Smooth muscle cell (in vitro differentiated cells): ENCODE measurements around the gene ZBED4. TPM values are rescaled to one million over a fixed set of nuclear protein-coding genes. Genes with fewer than 3 reads are reported as not detected.

Experiments
- DNase-seq: peaks from one replicate; lab custom pipeline; 2025; ENCODE audit not compliant: unreplicated experiment; lab: John Stamatoyannopoulos, UW
- H2AFZ ChIP-seq: fragments of 200-600 bp; sonication (generic); 2 replicates; pipeline ENCODE4 v1.6.0; 2016; ENCODE audit warnings: antibody characterized with exemption, low read depth, mild to moderate bottlenecking
- H3F3A ChIP-seq: fragments of 200-600 bp; sonication (generic); 2 replicates; pipeline ENCODE4 v1.6.0; 2017; ENCODE audit warnings: antibody characterized with exemption, low read depth
- H3K27ac ChIP-seq: fragments of 200-600 bp; sonication (generic); 2 replicates; pipeline ENCODE4 v1.5.1; 2016; ENCODE audit warnings: low read depth, mild to moderate bottlenecking
- H3K27me3 ChIP-seq: fragments of 200-600 bp; sonication (generic); 2 replicates; pipeline ENCODE4 v1.6.1; 2016; ENCODE audit warnings: low read depth, mild to moderate bottlenecking
- H3K36me3 ChIP-seq: fragments of 200-600 bp; sonication (generic); 2 replicates; pipeline ENCODE4 v1.5.1; 2016; ENCODE audit warnings: low read depth
- H3K4me1 ChIP-seq: fragments of 200-600 bp; sonication (generic); 2 replicates; pipeline ENCODE4 v1.5.1; 2016; ENCODE audit warnings: low read depth
- H3K4me2 ChIP-seq: fragments of 200-600 bp; sonication (generic); 2 replicates; pipeline ENCODE4 v1.6.0; 2016; ENCODE audit warnings: mild to moderate bottlenecking
- H3K4me3 ChIP-seq: fragments of 200-600 bp; sonication (generic); 2 replicates; pipeline ENCODE4 v1.5.1; 2016; ENCODE audit warnings: mild to moderate bottlenecking
- H3K79me2 ChIP-seq: fragments of 200-600 bp; sonication (generic); 2 replicates; pipeline ENCODE4 v1.6.0; 2016; ENCODE audit warnings: low read depth, mild to moderate bottlenecking
- H3K9ac ChIP-seq: fragments of 200-600 bp; sonication (generic); 2 replicates; pipeline ENCODE4 v1.6.0; 2016; ENCODE audit warnings: low read depth
- H3K9me3 ChIP-seq: fragments of 200-600 bp; sonication (generic); replicated peaks from 2 replicates; pipeline ENCODE4 v1.5.1; 2016; ENCODE audit warnings: low read depth
- H4K20me1 ChIP-seq: fragments of 200-600 bp; sonication (generic); 2 replicates; pipeline ENCODE4 v1.6.0; 2016; ENCODE audit warnings: low read depth
- CTCF ChIP-seq: fragments of 200-600 bp; sonication (generic); IDR thresholded peaks from 2 replicates; pipeline ENCODE4 v1.5.1; 2017; ENCODE audit warnings: borderline replicate concordance, mild to moderate bottlenecking, antibody characterized with exemption; ENCODE audit not compliant: insufficient read depth, poor library complexity, severe bottlenecking
- WGBS: methylation state at CpG from one replicate; pipeline ENCODE4 v1.1.7; 2016; ENCODE audit warnings: low lambda C conversion rate; 5-methylcytosine and 5-hydroxymethylcytosine counted together
- polyA plus RNA-seq: library from polyadenylated mRNA; unstranded; fragments of >200 nt; fragmentation: Nextera tagmentation; extraction: Ambion mirVana; gene quantifications from 2 replicates; pipeline ENCODE4 v1.2.1, GENCODE V29; 2016
- total RNA-seq: library from RNA; depleted of rRNA; stranded (reverse); fragments of >200 nt; gene quantifications from 2 replicates; pipeline ENCODE4 v1.2.3, GENCODE V29; 2014

The ZBED4 gene
- total and polyA plus RNA-seq, 2 experiments from 2014 or later, result 12.1 to 16.6 TPM

- Histone ChIP-seq H3K27me3 (no peaks in the 10 kb centered on the region), H3F3A (no peaks in the 10 kb centered on the region), H3K4me2 (no peak overlapping the region), H3K4me1 (peaks cover 7% of the 10 kb centered on the region), H3K9me3 (no peaks in the 10 kb centered on the region), H3K79me2 (no peaks in the 10 kb centered on the region), H3K9ac (no peak overlapping the region), H3K36me3 (no peaks in the 10 kb centered on the region), H2AFZ (no peak overlapping the region), H3K27ac (no peak overlapping the region), H4K20me1 (no peaks in the 10 kb centered on the region), H3K4me3 (no peak overlapping the region)
- no peak for DNase-seq
- 77% methylated on average over 26 of the region's 27 CpGs for WGBS
- no peak for TF ChIP-seq CTCF
Observed at GRCh38 chr22:49933236-49934159, 79.9 kb downstream of the ZBED4 start.

- Histone ChIP-seq H3K27ac (no peak overlapping the region), H3K27me3 (no peaks in the 10 kb centered on the region)
- DNase-seq, result no peak
Observed at GRCh38 chr22:49934160-49934890, 80.7 kb downstream of the ZBED4 start.

GRCh38 chr22:49934891-49935557, 81.4 kb downstream of the ZBED4 start:
- no peaks in the 10 kb centered on the region for H3K27me3 ChIP-seq
- 27% methylated on average over 27 of the region's 56 CpGs for WGBS
- no peaks in the 10 kb centered on the region for H4K20me1 ChIP-seq
- H3F3A ChIP-seq, result no peaks in the 10 kb centered on the region
- H3K27ac ChIP-seq, result peak overlapping the region; percentile 44
- no peaks in the 10 kb centered on the region for H3K36me3 ChIP-seq
- TF ChIP-seq CTCF, result no peak
- peak; percentile 28 for DNase-seq
- no peak overlapping the region for H2AFZ ChIP-seq
- H3K4me3 ChIP-seq, result peak overlapping the region; percentile 26
- peaks cover 7% of the 10 kb centered on the region for H3K4me1 ChIP-seq
- no peak overlapping the region for H3K9ac ChIP-seq
- H3K79me2 ChIP-seq, result no peaks in the 10 kb centered on the region
- no peaks in the 10 kb centered on the region for H3K9me3 ChIP-seq
- peak overlapping the region; percentile 86 for H3K4me2 ChIP-seq

More at GRCh38 chr22:49934160-49934890, 80.7 kb downstream of the ZBED4 start:
- H3K4me1 ChIP-seq, result peaks cover 7% of the 10 kb centered on the region
- H3K9me3 ChIP-seq, result no peaks in the 10 kb centered on the region
- H3F3A ChIP-seq, result no peaks in the 10 kb centered on the region
- H3K4me3 ChIP-seq, result no peak overlapping the region
- 79% methylated on average over 21 of the region's 24 CpGs for WGBS
- no peak overlapping the region for H3K9ac ChIP-seq
- TF ChIP-seq CTCF, result no peak
- no peaks in the 10 kb centered on the region for H3K79me2 ChIP-seq
- no peaks in the 10 kb centered on the region for H3K36me3 ChIP-seq
- peak overlapping the region; percentile 86 for H3K4me2 ChIP-seq
- H2AFZ ChIP-seq, result no peak overlapping the region
- no peaks in the 10 kb centered on the region for H4K20me1 ChIP-seq
